HG02763 (cell line): ENCODE data around the gene ABHD2.
"Not testable (repeated sequence)": the region's sequence is repeated elsewhere in the genome, so short reads cannot be mapped to it uniquely, and the experiment has no call there.

Experiments
- ATAC-seq: cut with Tn5 transposase; IDR thresholded peaks from one replicate; pipeline ENCODE4 v1.9.1; 2021; ENCODE audit warnings: mild to moderate bottlenecking, moderate library complexity; ENCODE audit not compliant: unreplicated experiment

Gene ABHD2, protein sequence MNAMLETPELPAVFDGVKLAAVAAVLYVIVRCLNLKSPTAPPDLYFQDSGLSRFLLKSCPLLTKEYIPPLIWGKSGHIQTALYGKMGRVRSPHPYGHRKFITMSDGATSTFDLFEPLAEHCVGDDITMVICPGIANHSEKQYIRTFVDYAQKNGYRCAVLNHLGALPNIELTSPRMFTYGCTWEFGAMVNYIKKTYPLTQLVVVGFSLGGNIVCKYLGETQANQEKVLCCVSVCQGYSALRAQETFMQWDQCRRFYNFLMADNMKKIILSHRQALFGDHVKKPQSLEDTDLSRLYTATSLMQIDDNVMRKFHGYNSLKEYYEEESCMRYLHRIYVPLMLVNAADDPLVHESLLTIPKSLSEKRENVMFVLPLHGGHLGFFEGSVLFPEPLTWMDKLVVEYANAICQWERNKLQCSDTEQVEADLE

GRCh38 chr15:89087830-89088604, at the start of gene ABHD2:
ABHD2 (plus strand) TSS chr15:89088456; CDS start chr15:89116328, 27,872 bp downstream.
- ATAC-seq: peak; percentile 97

DNA sequence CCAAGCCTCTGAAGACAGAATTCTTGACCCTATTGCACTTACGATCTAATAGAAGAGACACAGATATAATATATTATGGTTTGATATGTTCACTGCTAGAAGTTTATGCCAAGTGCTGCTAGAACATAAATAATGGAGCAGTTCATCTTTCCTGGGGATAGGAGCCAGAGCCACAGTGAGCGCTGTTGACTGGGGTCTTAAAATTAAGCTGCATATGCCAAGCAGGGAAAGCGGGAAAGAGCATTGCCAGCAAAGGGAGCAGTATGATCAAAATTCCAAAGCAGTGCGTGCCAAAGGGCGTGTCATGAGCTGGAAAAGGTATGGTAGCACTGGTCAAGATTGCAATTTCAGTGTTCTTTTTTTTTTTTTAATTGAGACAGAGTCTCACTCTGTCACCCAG, 49.1 kb upstream of the ABHD2 start:
- no peak for ATAC-seq

- ATAC-seq: no peak
Measured at GRCh38 chr15:89041507-89041906, 46.7 kb upstream of the ABHD2 start.

GRCh38 chr15:89042387-89042786, 45.9 kb upstream of the ABHD2 start:
- no peak for ATAC-seq

DNA sequence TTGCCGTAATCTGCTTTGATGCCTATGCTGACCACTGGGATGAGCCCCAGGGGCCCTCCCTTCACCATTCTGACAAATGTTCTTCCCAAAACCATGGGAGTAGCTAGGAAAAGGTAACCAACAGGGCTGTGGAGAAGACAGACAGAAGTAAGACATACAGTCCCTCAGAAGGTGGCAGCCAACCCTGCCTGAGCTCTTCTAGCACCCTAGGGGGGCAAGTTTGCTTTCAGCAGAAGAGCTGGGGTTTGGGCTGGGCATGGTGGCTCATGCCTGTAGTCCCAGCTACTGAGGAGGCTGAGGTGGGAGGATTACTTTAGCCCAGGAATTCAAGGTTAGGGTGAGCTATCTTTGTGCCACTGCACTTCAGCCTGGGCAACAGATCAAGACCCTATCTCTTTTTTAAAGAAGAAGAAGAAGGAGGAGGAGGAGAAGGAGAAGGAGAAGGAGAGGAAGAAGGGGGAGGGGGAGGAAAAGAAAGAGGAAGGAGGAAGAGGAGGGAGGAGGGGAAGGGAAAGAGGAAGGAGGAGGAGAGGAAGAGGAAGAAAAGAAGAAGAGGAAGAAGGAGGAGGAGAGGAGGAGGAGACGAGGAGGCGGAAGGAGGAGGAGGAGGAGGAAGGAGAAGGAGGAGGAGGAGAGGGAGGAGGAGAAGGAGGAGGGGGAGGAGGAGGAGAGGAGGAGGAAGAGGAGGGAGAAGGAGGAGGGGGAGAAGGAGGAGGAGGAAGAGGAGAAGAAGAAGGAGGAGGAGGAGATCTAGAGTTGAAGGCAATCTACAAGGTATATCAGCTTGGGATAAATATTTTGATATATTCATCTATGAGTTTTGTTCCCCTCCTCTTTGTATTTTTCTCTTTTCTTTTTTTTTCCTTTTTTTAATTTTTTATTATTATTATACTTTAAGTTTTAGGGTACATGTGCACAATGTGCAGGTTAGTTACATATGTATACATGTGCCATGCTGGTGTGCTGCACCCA, 44.9 kb upstream of the ABHD2 start:
- no peak for ATAC-seq

DNA sequence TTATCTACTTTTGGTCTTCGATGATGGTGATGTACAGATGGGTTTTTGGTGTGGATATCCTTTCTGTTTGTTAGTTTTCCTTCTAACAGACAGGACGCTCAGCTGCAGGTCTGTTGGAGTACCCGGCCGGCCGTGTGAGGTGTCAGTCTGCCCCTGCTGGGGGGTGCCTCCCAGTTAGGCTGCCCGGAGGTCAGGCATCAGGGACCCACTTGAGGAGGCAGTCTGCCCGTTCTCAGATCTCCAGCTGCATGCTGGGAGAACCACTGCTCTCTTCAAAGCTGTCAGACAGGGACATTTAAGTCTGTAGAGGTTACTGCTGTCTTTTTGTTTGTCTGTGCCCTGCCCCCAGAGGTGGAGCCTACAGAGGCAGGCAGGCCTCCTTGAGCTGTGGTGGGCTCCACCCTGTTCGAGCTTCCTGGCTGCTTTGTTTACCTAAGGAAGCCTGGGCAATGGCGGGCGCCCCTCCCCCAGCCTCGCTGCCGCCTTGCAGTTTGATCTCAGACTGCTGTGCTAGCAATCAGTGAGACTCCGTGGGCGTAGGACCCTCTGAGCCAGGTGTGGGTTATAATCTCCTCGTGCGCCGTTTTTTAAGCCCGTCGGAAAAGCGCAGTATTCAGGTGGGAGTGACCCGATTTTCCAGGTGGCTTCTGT, 39.1 kb upstream of the ABHD2 start:
- not testable (repeated sequence) for ATAC-seq

DNA sequence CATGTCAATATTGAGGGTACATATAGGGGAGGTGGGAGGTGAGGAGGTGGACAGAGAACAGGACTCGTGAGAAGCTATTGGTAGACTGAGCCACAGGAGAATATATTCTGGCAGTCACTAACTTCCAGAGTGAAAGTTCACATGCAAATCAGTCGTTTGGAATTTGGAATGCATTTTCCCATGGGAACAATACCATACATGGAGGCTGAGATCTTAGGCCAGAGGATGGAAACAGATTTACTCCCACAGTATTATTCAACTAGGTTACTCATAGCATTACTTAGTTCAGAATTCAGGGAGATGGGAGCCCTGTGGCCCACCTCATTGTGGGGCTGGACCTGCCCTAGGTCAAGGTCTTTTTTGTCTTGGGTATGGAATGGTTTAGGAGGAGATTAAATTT, 36.4 kb upstream of the ABHD2 start:
- ATAC-seq: no peak

DNA sequence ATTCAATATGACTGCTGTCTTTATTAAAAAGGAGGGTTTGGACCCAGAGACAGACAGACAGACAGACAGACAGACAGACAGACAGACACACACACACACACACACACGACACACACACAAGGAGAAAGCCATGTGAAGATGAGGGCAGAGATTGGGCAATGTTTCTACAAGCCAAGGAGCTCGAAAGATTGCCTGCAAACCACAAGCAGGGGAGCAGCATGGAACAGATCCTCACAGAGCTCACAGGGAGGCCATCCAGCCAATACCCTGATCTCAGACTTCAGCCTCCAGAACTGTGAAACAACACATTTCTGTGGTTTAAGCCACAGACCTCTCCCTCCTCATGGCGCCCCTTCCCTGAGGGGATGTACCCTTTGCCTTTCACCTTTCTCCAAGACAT, 35.8 kb upstream of the ABHD2 start:
- no peak for ATAC-seq

- no peak for ATAC-seq
Measured at GRCh38 chr15:89054873-89055272, 33.4 kb upstream of the ABHD2 start.

DNA sequence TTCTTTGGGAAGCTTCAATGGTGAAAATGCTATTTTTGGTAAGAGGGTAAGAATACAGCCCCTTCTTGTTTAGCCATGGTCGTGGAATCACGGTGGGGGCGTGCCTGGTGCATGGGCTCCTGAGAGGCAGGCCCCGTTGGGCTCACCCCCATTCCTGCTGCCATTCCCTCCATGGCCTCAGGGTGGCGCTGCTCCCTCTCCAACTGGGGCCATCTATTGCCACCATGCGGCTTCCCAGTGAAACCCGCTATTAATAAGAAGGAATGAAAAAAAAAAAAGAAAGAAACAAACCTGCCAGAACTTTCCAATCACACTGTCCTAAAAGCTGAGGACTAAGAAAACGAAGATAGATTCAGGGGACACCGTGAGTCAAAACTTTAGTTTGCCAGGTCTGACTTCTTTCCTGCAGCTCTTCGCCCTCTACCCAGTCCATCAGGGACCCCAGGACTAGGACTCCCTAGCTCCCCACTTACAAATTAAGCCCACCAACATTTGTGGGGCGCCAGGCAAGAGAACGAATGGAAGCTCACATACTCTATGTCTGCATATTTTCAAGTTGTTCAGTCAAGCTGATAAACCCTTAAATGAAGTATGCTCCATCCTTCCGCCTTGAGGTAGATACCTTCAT, 30.6 kb upstream of the ABHD2 start:
- ATAC-seq: no peak

GRCh38 chr15:89058376-89058775, 29.9 kb upstream of the ABHD2 start:
- ATAC-seq: no peak

DNA sequence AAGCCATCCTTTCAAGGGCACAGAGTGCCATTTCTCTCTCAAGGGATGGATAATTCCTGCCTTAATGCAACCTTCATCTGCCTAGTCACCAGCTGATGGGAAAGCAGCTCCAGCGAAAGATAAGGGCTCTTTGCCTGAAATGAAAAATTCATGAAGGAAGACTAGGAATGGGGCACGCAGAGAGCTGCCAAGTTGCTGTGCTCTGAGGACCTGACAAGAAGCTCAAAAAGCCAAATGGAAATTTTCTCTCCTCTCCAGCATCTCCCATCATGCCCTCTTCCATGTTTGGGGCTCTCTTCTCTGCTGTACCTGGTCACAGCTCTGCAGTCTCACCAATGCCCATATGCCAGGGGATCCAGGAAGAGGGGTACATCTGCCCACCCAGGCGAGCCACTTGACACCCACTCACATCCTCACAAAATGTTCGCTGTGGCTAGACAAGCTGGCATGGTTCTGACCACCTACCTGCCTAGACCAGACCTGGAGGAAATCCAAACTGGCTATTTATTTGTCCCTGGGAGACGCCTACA, 29.3 kb upstream of the ABHD2 start:
- ATAC-seq: no peak

GRCh38 chr15:89066280-89066679, 22.0 kb upstream of the ABHD2 start:
- ATAC-seq: no peak

DNA sequence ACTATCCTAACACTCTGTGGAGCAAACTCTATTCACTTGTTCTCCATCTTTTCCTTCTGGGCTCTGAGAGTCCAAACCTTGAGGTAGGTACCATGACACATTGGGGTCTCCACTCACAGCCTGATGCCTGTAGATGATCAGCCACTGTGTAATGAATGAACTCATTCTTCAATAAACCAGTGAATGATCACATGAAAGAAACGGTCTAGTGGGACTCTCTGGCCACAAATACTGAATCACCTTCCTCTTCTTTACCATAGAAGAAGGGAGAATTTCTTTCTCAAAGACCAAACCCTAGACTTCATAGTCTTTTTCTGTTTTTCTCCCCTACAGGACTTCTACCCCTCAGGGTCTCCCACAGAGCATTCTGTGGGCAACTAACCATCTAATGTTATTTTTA, 20.5 kb upstream of the ABHD2 start:
- peak; percentile 9 for ATAC-seq

DNA sequence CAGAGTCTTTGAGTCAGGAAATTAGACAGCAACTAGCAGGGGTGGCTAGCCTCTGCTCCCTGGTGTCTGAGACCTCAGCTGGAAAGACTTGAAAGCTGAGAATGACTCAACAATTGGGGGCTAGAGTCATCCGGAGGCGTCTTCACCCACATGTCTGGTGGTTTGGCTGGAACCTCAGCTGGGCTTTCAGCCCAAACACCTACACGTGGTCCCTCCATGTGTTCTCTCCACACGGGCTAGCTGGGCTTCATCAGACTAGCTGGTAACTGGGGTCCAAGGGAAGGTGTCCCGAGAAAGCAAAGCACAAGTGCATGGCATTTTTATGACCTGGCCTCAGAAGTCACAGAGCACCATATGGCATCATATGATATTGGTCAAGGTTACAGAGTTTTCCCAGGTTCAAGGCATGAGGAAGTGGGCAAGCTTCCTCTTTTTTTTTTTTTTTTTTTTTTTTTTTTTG, 19.9 kb upstream of the ABHD2 start:
- ATAC-seq: peak; percentile 89

DNA sequence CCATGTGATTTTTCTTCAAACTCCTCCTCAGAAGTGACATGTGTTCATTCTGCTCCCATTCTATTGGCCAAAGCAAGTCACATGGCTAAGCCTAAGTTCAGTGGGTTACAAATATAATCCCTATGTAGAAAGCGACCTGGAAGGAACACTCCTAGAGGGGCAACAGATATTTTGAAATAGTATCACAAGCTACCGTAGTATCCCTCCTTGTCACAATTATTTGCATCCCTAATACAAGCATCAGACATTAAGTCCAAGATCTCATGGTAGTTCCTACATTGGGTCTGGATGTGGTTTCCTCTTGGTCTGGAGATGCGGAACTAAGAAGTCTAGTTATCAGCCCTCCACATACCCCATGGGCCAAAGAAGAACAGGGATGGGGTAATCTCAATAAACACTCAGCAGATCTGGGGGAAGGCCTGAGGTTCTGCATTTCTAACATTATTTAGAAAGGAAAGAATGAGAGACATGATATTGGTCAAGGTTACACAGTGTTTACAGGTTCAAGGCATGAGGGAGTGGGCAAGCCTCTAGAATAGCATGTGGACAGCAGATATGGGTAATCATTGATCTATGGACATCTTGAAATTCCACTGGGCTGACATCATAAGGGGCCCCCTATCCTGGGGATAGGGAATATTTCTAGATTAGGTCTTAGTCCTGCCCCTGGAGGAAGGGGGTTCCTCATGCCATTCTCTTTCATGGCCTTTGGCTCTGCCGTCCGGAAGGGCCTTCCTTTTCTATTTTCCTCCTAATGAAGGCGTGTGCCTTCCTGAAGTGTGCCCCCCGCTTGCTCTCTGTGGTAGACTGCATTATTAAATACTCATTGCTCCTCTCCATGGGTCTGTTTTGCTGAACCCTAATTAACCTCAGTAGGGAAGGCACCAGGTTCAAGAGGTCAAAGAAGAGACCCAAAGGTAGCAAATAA, 17.8 kb upstream of the ABHD2 start:
- no peak for ATAC-seq

GRCh38 chr15:89071471-89071870, 16.8 kb upstream of the ABHD2 start:
- ATAC-seq: no peak

DNA sequence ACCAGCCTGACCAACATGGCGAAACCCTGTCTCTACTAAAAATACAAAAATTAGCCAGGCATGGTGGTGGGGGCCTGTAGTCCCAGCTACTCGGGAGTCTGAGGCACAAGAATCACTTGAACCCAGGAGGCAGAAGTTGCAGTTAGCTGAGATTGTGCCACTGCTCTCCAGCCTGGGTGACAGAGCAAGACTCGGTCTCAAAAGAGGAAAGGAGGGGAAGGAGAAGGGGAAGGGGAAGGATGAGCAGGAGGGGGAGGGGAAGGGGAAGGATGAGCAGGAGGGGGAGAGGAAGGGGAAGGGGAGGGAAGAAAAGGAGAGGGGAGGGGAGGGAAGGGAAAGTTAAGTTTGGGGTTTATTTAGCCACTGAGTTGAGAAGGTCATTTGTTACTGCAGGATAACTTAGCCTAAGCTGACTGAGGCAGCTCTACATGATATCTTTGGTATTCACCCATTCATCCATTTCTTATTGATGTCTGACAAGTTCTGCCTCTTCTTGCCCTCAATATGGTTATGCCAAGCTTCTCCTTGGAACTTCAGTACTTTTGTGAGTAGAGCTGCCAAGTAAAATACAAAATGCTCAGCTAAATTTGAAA, 15.9 kb upstream of the ABHD2 start:
- no peak for ATAC-seq
